Panc1 (cell line): Measurements from ENCODE around the gene FBXL15.

ENCODE experiments used
- CTCF ChIP-seq: fragments of 450-650 bp; IDR thresholded peaks from 2 replicates; pipeline ENCODE4 v1.5.1; 2017; ENCODE audit warnings: mild to moderate bottlenecking
- POLR2AphosphoS5 ChIP-seq: IDR thresholded peaks from 2 replicates; pipeline ENCODE4 v1.6.1; 2012; ENCODE audit warnings: mild to moderate bottlenecking, low read depth, low read length, moderate library complexity
- TCF7L2 ChIP-seq: IDR thresholded peaks from 2 replicates; pipeline ENCODE4 v1.6.1; 2011; ENCODE audit warnings: mild to moderate bottlenecking, low read depth, low read length, inconsistent platforms
- TF ChIP-seq, protein P1 (sequence below), 2 experiments: IDR thresholded peaks; 2 replicates each; pipeline ENCODE4 v1.6.1; 2011 to 2012; ENCODE audit warnings: low read depth in 2 of 2, control low read depth in 1 of 2, low read length in 1 of 2, mild to moderate bottlenecking in 1 of 2, moderate library complexity in 1 of 2; ENCODE audit not compliant: insufficient read depth in 1 of 2

DNA sequence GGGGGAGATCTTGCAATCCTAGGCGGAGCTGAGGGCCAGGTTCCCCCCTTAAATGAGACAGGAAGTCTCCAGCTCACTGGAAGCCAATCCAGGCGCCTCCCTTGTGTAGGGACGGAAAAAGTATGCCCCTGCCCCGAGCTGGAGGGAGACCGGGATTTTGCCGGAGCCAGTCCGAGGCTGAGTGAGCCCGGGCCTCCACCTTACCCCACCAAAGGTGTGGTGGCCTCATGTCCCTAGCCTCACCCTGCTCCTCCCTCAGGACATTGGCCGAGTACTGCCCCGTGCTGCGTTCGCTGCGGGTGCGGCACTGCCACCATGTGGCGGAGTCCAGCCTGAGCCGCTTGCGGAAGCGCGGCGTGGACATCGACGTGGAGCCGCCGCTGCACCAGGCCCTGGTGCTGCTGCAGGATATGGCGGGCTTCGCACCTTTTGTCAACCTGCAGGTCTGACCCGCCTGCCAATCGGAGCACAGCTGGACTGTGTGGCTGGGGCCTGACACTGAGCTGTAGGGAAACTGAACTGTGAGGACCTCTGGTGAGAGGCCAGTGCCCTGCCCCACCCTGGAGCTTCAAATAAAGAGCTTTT lies 2.0 kb downstream of the FBXL15 start:
- TF ChIP-seq CTCF (peak; percentile 98), POLR2AphosphoS5 (peak; percentile 56; the same call in 1 of the 2 replicates), TCF7L2 (no peak)
- TF ChIP-seq, protein P1, sequence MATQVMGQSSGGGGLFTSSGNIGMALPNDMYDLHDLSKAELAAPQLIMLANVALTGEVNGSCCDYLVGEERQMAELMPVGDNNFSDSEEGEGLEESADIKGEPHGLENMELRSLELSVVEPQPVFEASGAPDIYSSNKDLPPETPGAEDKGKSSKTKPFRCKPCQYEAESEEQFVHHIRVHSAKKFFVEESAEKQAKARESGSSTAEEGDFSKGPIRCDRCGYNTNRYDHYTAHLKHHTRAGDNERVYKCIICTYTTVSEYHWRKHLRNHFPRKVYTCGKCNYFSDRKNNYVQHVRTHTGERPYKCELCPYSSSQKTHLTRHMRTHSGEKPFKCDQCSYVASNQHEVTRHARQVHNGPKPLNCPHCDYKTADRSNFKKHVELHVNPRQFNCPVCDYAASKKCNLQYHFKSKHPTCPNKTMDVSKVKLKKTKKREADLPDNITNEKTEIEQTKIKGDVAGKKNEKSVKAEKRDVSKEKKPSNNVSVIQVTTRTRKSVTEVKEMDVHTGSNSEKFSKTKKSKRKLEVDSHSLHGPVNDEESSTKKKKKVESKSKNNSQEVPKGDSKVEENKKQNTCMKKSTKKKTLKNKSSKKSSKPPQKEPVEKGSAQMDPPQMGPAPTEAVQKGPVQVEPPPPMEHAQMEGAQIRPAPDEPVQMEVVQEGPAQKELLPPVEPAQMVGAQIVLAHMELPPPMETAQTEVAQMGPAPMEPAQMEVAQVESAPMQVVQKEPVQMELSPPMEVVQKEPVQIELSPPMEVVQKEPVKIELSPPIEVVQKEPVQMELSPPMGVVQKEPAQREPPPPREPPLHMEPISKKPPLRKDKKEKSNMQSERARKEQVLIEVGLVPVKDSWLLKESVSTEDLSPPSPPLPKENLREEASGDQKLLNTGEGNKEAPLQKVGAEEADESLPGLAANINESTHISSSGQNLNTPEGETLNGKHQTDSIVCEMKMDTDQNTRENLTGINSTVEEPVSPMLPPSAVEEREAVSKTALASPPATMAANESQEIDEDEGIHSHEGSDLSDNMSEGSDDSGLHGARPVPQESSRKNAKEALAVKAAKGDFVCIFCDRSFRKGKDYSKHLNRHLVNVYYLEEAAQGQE (IDR thresholded peaks at IDR 0.05; ENCODE audit: insufficient read depth in 1 of 2, low read depth in 2 of 2, low read length in 1 of 2), result peak in 1 of 2 experiments; percentile 81; a peak in 2 of 4 replicates
